Lower leg skin (tissue), 4 donors: Measurements from ENCODE around the gene BNC2. TPM values are rescaled to one million over a fixed set of nuclear protein-coding genes. Genes with fewer than 3 reads are reported as not detected.

Source experiments
- DNase-seq, 2 donors: peaks; one replicate each; pipeline ENCODE4 v3.0.0-alpha.2; 2019; ENCODE audit warnings: low spot score in 2 of 2
- H3K4me3 ChIP-seq: fragments of 200-600 bp; sonication (generic); 2 replicates; pipeline ENCODE4 v1.5.1; 2017; ENCODE audit warnings: mild to moderate bottlenecking, low read depth; ENCODE audit not compliant: poor library complexity, severe bottlenecking
- POLR2A ChIP-seq, 2 donors: fragments of 450-650 bp; IDR thresholded peaks; one replicate each; pipeline ENCODE4 v1.6.1; 2016 to 2017; ENCODE audit warnings: antibody characterized with exemption in 2 of 2, mild to moderate bottlenecking in 1 of 2, moderate library complexity in 1 of 2
- WGBS, 2 donors: methylation state at CpG; one replicate each; pipeline ENCODE4 v1.1.5; 2018; 5-methylcytosine and 5-hydroxymethylcytosine counted together
- intact Hi-C: fragments of 100-400 bp; cut with DNase I; formaldehyde crosslinking; loops from one replicate; pipeline ENCODE4 v1.15.0; 2023; ENCODE audit warnings: low total_unique reads
- total RNA-seq, 4 donors: library from RNA; depleted of rRNA; stranded (reverse); fragments of >200 nt; gene quantifications; one replicate each; pipeline ENCODE4 v1.1.0, GENCODE V29; 2016
- TF ChIP-seq, protein P1 (sequence below), 3 donors: fragments of 450-650 bp; IDR thresholded peaks; one replicate each; pipeline ENCODE4 v1.5.1; 2016; ENCODE audit warnings: antibody characterized with exemption in 3 of 3, mild to moderate bottlenecking in 3 of 3, moderate library complexity in 2 of 3

BNC2 gene
- total RNA-seq, 4 donors from 2014 or later = 1.7 to 8.5 (median 3.7) TPM

DNA sequence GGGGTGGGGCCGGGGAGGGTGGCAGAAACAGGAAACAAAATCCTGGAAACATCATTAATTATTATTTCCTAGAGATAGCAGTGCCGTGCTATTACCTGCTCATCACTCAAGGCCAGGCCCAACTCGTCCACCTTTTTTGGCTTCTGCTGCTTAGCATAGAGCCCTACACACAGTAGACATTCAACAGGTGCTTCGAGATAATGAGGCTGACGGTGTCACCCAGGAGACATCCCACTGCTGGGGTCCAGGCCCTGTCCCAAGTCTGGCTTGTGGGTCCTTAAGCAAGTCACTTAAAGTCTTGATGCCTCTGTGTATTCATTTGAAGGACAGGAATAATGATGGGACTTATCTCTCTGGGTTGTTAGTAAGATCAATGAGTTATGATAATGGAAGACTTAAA, 506.6 kb downstream of the BNC2 start:
- intact Hi-C loops = no loop called here

GRCh38 chr9:16363073-16363781, 507.2 kb downstream of the BNC2 start:
- WGBS, 2 donors = 72 to 74% methylated on average over 8 of the region's 8 CpGs
- H3K4me3 ChIP-seq = no peak overlapping the region
- DNase-seq = no peak
- TF ChIP-seq, protein P1, sequence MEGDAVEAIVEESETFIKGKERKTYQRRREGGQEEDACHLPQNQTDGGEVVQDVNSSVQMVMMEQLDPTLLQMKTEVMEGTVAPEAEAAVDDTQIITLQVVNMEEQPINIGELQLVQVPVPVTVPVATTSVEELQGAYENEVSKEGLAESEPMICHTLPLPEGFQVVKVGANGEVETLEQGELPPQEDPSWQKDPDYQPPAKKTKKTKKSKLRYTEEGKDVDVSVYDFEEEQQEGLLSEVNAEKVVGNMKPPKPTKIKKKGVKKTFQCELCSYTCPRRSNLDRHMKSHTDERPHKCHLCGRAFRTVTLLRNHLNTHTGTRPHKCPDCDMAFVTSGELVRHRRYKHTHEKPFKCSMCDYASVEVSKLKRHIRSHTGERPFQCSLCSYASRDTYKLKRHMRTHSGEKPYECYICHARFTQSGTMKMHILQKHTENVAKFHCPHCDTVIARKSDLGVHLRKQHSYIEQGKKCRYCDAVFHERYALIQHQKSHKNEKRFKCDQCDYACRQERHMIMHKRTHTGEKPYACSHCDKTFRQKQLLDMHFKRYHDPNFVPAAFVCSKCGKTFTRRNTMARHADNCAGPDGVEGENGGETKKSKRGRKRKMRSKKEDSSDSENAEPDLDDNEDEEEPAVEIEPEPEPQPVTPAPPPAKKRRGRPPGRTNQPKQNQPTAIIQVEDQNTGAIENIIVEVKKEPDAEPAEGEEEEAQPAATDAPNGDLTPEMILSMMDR (IDR thresholded peaks at IDR 0.05) = no peak
- TF ChIP-seq POLR2A (IDR thresholded peaks at IDR 0.05) = no peak
- intact Hi-C loops = no loop called here

More for the DNA sequence above, 506.6 kb downstream of the BNC2 start:
- WGBS, 2 donors = 60 to 63% methylated on average over 5 of the region's 5 CpGs
- no peak for TF ChIP-seq POLR2A (IDR thresholded peaks at IDR 0.05)
- TF ChIP-seq, protein P1 (IDR thresholded peaks at IDR 0.05) = no peak
- H3K4me3 ChIP-seq = no peak overlapping the region
- DNase-seq = peak in 1 of 2 donors; percentile 57

DNA sequence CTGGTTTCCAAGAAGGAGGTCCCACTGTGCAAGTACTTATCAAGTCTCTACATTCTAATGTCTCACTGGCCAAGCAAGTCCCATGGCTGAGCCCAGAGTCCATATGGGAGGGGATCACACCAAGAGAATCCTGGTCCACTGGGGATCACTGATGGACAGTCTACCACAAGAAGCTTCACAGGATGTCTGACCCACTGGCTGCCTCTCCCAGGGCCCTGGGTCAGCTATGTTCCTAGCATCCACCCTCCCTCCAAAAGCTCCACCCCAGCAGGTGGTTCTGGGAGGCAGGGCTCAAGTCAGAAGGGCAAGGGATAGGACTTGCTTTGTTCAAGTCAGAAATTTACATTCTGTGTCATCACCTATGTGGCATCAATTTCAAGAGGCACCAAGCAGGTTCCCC, 508.5 kb downstream of the BNC2 start:
- no peak for DNase-seq
- TF ChIP-seq, protein P1 (IDR thresholded peaks at IDR 0.05) = no peak
- TF ChIP-seq POLR2A (IDR thresholded peaks at IDR 0.05) = no peak
- no peak overlapping the region for H3K4me3 ChIP-seq
- intact Hi-C loops = no loop called here

DNA sequence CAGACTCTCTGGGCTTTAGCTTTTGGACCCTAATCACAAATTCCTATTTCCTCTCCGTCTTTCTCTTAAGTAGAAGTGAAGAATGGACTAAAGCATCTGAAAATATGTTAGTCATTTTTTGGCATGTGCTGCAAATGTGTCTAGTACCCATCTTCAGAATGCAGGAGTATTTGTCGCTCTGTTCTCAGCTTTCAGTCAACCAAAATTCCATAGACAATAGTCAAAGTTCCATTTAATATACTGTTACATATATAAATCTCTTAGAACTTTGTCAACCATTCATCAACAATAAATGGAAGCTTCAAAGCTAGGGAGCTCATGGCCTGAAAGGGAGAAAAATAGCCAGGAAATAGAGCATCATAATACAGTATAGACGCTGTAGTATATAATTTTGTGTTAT, 509.4 kb downstream of the BNC2 start:
- intact Hi-C loops = no loop called here
- DNase-seq = no peak
- 75 to 93% methylated on average over 3 of the region's 3 CpGs for WGBS, 2 donors
- no peak for TF ChIP-seq POLR2A (IDR thresholded peaks at IDR 0.05)
- TF ChIP-seq, protein P1 (IDR thresholded peaks at IDR 0.05) = no peak
- H3K4me3 ChIP-seq = no peak overlapping the region

- TF ChIP-seq, protein P1 (IDR thresholded peaks at IDR 0.05) = no peak
- no peak for TF ChIP-seq POLR2A (IDR thresholded peaks at IDR 0.05)
- H3K4me3 ChIP-seq = no peak overlapping the region
- intact Hi-C loops = no loop called here
- DNase-seq = peak in 1 of 2 donors; percentile 50
- WGBS, 2 donors = 98 to 100% methylated on average over 3 of the region's 3 CpGs
These were observed 510.2 kb downstream of the BNC2 start for GRCh38 chr9:16360247-16360646.
